HL-60 (cell line): Measurements from ENCODE around the gene GDPD4.

ENCODE experiments used
- DNase-seq, 2 experiments: peaks; one replicate each; pipeline ENCODE4 v3.0.0-alpha.2; 2010 to 2020; ENCODE audit warnings: low read depth in 1 of 2, low spot score in 1 of 2
- H3K27ac ChIP-seq: fragments of 250-450 bp; sonication (Bioruptor Pico); replicated peaks from 2 replicates; pipeline ENCODE4 v1.5.1; 2020; ENCODE audit warnings: mild to moderate bottlenecking, moderate library complexity
- H3K27me3 ChIP-seq: fragments of 250-450 bp; sonication (Bioruptor Pico); 2 replicates; pipeline ENCODE4 v1.5.1; 2021; ENCODE audit warnings: mild to moderate bottlenecking, moderate library complexity; ENCODE audit not compliant: insufficient read depth, poor library complexity, severe bottlenecking
- H3K4me3 ChIP-seq: replicated peaks from 2 replicates; pipeline ENCODE4 v1.5.1; 2011; ENCODE audit warnings: mild to moderate bottlenecking, control low read depth, low read length; ENCODE audit not compliant: insufficient read depth
- CTCF ChIP-seq: IDR thresholded peaks from one replicate; pipeline ENCODE4 v1.5.1; 2011; ENCODE audit warnings: low read length, control low read depth, inconsistent platforms; ENCODE audit not compliant: insufficient read depth
- GABPA ChIP-seq: IDR thresholded peaks from 2 replicates; pipeline ENCODE4 v1.6.1; 2012; ENCODE audit warnings: low read depth
- POLR2AphosphoS5 ChIP-seq: IDR thresholded peaks from 2 replicates; pipeline ENCODE4 v1.6.1; 2012; ENCODE audit warnings: low read depth
- REST ChIP-seq: IDR thresholded peaks from 2 replicates; pipeline ENCODE4 v1.6.1; 2012; ENCODE audit warnings: low read depth; ENCODE audit not compliant: insufficient replicate concordance
- SPI1 ChIP-seq: IDR thresholded peaks from 2 replicates; pipeline ENCODE4 v1.6.1; 2012; ENCODE audit warnings: low read depth, mild to moderate bottlenecking, borderline replicate concordance

Gene GDPD4

GRCh38 chr11:77197626-77198320 lies 103.7 kb downstream of the GDPD4 start:
- Histone ChIP-seq H3K27ac (no peak overlapping the region), H3K4me3 (no peak overlapping the region), H3K27me3 (no peaks in the 10 kb centered on the region)
- no peak for DNase-seq
- no peak for TF ChIP-seq SPI1
- TF ChIP-seq GABPA, result no peak
- no peak for TF ChIP-seq CTCF
- TF ChIP-seq POLR2AphosphoS5, result no peak
- no peak for TF ChIP-seq REST

GRCh38 chr11:77196961-77197360 lies 104.5 kb downstream of the GDPD4 start:
- no peak overlapping the region for H3K4me3 ChIP-seq
- TF ChIP-seq REST (no peak), GABPA (no peak), POLR2AphosphoS5 (no peak), SPI1 (no peak), CTCF (no peak)
- no peak overlapping the region for H3K27ac ChIP-seq
- H3K27me3 ChIP-seq, result no peaks in the 10 kb centered on the region
- no peak for DNase-seq

GRCh38 chr11:77195071-77195755 lies 106.3 kb downstream of the GDPD4 start:
- Histone ChIP-seq H3K4me3 (no peak overlapping the region), H3K27ac (no peak overlapping the region), H3K27me3 (no peaks in the 10 kb centered on the region)
- TF ChIP-seq GABPA (no peak), SPI1 (no peak), POLR2AphosphoS5 (no peak), REST (no peak), CTCF (no peak)
- DNase-seq, result no peak
